Measurements from ENCODE around the gene ATP4A. TPM values are rescaled to one million over a fixed set of nuclear protein-coding genes. Genes with fewer than 3 reads are reported as not detected.

The ATP4A gene
- total RNA-seq, 1 donor from 2014 or later = 0.32 TPM

- H3K4me3 Mint-ChIP-seq (ENCODE audit: unreplicated experiment) = no peak overlapping the region
- no peaks in the 10 kb centered on the region for H3K4me1 Mint-ChIP-seq (ENCODE audit: low read depth, unreplicated experiment)
- peaks cover 5% of the 10 kb centered on the region for H3K9me3 Mint-ChIP-seq (ENCODE audit: unreplicated experiment)
- no peak for TF ChIP-seq CTCF (IDR thresholded peaks at IDR 0.05; ENCODE audit: partially characterized antibody, unreplicated experiment)
- H3K36me3 Mint-ChIP-seq (ENCODE audit: unreplicated experiment) = no peaks in the 10 kb centered on the region
- peaks cover 13% of the 10 kb centered on the region for H3K27me3 Mint-ChIP-seq (ENCODE audit: unreplicated experiment)
- DNase-seq = no peak
- H3K27ac Mint-ChIP-seq (ENCODE audit: unreplicated experiment) = no peak overlapping the region
Measured at GRCh38 chr19:35509018-35509652, 54.3 kb downstream of the ATP4A start.

GRCh38 chr19:35508129-35508528 lies 55.3 kb downstream of the ATP4A start:
- H3K4me1 Mint-ChIP-seq (ENCODE audit: low read depth, unreplicated experiment) = no peaks in the 10 kb centered on the region
- H3K36me3 Mint-ChIP-seq (ENCODE audit: unreplicated experiment) = no peaks in the 10 kb centered on the region
- H3K4me3 Mint-ChIP-seq (ENCODE audit: unreplicated experiment) = no peak overlapping the region

GRCh38 chr19:35507561-35507960 lies 55.9 kb downstream of the ATP4A start:
- Mint-ChIP-seq H3K9me3 (ENCODE audit: unreplicated experiment) (peaks cover 2% of the 10 kb centered on the region), H3K27ac (ENCODE audit: unreplicated experiment) (no peak overlapping the region), H3K4me3 (ENCODE audit: unreplicated experiment) (no peak overlapping the region), H3K27me3 (ENCODE audit: unreplicated experiment) (peaks cover 13% of the 10 kb centered on the region), H3K36me3 (ENCODE audit: unreplicated experiment) (no peaks in the 10 kb centered on the region), H3K4me1 (ENCODE audit: low read depth, unreplicated experiment) (no peaks in the 10 kb centered on the region)
- DNase-seq = no peak
- no peak for TF ChIP-seq CTCF (IDR thresholded peaks at IDR 0.05; ENCODE audit: partially characterized antibody, unreplicated experiment)

More at GRCh38 chr19:35508129-35508528, 55.3 kb downstream of the ATP4A start:
- no peak overlapping the region for H3K27ac Mint-ChIP-seq (ENCODE audit: unreplicated experiment)
- no peak for DNase-seq
- no peak for TF ChIP-seq CTCF (IDR thresholded peaks at IDR 0.05; ENCODE audit: partially characterized antibody, unreplicated experiment)
- H3K9me3 Mint-ChIP-seq (ENCODE audit: unreplicated experiment) = peaks cover 5% of the 10 kb centered on the region
- H3K27me3 Mint-ChIP-seq (ENCODE audit: unreplicated experiment) = peaks cover 13% of the 10 kb centered on the region

- H3K4me3 Mint-ChIP-seq (ENCODE audit: unreplicated experiment) = no peak overlapping the region
- no peak for DNase-seq
- peaks cover 8% of the 10 kb centered on the region for H3K27me3 Mint-ChIP-seq (ENCODE audit: unreplicated experiment)
- no peaks in the 10 kb centered on the region for H3K4me1 Mint-ChIP-seq (ENCODE audit: low read depth, unreplicated experiment)
- no peaks in the 10 kb centered on the region for H3K36me3 Mint-ChIP-seq (ENCODE audit: unreplicated experiment)
- H3K27ac Mint-ChIP-seq (ENCODE audit: unreplicated experiment) = no peak overlapping the region
- no peak for TF ChIP-seq CTCF (IDR thresholded peaks at IDR 0.05; ENCODE audit: partially characterized antibody, unreplicated experiment)
- peaks cover 4% of the 10 kb centered on the region for H3K9me3 Mint-ChIP-seq (ENCODE audit: unreplicated experiment)
Measured at GRCh38 chr19:35506011-35506410, 57.4 kb downstream of the ATP4A start.

GRCh38 chr19:35502751-35503150 lies 60.7 kb downstream of the ATP4A start:
- H3K27me3 Mint-ChIP-seq (ENCODE audit: unreplicated experiment) = peaks cover 3% of the 10 kb centered on the region
- peaks cover 1% of the 10 kb centered on the region for H3K9me3 Mint-ChIP-seq (ENCODE audit: unreplicated experiment)
- no peak for DNase-seq
- no peak overlapping the region for H3K4me3 Mint-ChIP-seq (ENCODE audit: unreplicated experiment)
- H3K27ac Mint-ChIP-seq (ENCODE audit: unreplicated experiment) = no peak overlapping the region
- H3K4me1 Mint-ChIP-seq (ENCODE audit: low read depth, unreplicated experiment) = no peaks in the 10 kb centered on the region
- H3K36me3 Mint-ChIP-seq (ENCODE audit: unreplicated experiment) = no peaks in the 10 kb centered on the region
- TF ChIP-seq CTCF (IDR thresholded peaks at IDR 0.05; ENCODE audit: partially characterized antibody, unreplicated experiment) = no peak

Data from glutamatergic neuron (in vitro differentiated cells).